Uterus (tissue), 2 donors: Measurements from ENCODE around the gene CTBP1.

Experiments used
- POLR2A ChIP-seq, 2 donors: fragments of 450-650 bp; IDR thresholded peaks; one replicate each; pipeline ENCODE4 v1.6.1; 2016; ENCODE audit warnings: antibody characterized with exemption in 2 of 2, mild to moderate bottlenecking in 1 of 2, moderate library complexity in 1 of 2
- TF ChIP-seq, protein P1 (sequence below), 4 experiments: fragments of 200-600 bp in 2 of 4; fragments of 450-650 bp in 2 of 4; sonication (generic) in 2 of 4; IDR thresholded peaks; one replicate each; pipeline ENCODE4 v1.5.1; 2016 to 2019; ENCODE audit warnings: antibody characterized with exemption in 4 of 4, mild to moderate bottlenecking in 2 of 4, moderate library complexity in 1 of 4

DNA sequence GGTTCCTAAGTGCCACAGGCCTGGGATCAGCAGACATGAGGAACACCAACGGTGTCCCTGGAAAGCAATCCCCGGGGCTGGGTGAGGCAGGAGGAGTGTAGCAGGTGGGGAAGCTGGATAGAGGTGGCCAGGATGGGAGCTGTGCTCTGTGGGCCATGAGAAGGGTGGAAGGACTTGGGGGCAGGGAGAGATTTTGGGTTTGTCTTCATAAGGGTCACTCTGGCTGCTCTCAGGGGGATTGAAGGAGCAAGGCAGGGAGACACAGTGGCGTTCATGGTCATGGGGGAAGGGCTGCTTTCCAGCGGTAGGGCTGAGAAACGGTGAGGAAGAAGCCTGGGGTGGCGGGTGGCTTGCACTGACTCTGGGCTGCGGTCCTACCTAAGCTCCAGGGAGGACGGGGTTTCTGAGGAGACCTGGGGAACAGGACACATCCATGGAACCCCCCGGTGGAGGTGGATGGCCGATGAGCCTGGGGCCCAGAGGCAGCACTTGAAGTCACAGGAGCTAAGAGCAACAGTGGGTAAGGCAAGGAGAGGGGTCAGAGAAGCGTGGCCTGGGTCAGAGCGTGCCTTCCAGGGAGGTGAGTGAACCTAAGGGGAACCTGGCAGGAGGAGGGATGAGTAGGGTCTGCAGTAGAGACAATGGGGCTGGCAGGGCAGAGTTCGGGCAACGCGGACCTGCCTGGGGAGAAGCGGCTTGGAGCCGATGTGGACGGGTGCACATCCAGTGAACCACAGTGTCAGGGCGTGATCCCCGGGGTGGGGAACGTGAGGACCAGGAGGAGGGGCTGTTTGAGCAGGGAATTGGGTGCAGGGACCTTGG is 12.4 kb upstream of the CTBP1 start:
- TF ChIP-seq, protein P1, sequence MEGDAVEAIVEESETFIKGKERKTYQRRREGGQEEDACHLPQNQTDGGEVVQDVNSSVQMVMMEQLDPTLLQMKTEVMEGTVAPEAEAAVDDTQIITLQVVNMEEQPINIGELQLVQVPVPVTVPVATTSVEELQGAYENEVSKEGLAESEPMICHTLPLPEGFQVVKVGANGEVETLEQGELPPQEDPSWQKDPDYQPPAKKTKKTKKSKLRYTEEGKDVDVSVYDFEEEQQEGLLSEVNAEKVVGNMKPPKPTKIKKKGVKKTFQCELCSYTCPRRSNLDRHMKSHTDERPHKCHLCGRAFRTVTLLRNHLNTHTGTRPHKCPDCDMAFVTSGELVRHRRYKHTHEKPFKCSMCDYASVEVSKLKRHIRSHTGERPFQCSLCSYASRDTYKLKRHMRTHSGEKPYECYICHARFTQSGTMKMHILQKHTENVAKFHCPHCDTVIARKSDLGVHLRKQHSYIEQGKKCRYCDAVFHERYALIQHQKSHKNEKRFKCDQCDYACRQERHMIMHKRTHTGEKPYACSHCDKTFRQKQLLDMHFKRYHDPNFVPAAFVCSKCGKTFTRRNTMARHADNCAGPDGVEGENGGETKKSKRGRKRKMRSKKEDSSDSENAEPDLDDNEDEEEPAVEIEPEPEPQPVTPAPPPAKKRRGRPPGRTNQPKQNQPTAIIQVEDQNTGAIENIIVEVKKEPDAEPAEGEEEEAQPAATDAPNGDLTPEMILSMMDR (IDR thresholded peaks at IDR 0.05) = no peak
- no peak for TF ChIP-seq POLR2A (IDR thresholded peaks at IDR 0.05)
